Muscle layer of colon (tissue), 2 donors: ENCODE data around the gene RNF152.

ENCODE experiments used
- H3K27ac ChIP-seq: one replicate; pipeline ENCODE4 v1.7.0; 2013; ENCODE audit warnings: low read depth, mild to moderate bottlenecking, low read length, moderate library complexity
- H3K27me3 ChIP-seq, 2 donors: one replicate each; pipeline ENCODE4 v1.7.0; 2013; ENCODE audit warnings: low read length in 2 of 2, mild to moderate bottlenecking in 2 of 2; ENCODE audit not compliant: insufficient read depth in 2 of 2, control insufficient read depth in 1 of 2
- H3K36me3 ChIP-seq: one replicate; pipeline ENCODE4 v1.7.0; 2013; ENCODE audit warnings: mild to moderate bottlenecking, low read length; ENCODE audit not compliant: insufficient read depth
- H3K4me1 ChIP-seq: one replicate; pipeline ENCODE4 v1.7.0; 2013; ENCODE audit warnings: mild to moderate bottlenecking, low read length; ENCODE audit not compliant: insufficient read depth
- H3K4me3 ChIP-seq, 2 donors: one replicate each; pipeline ENCODE4 v1.7.0; 2013; ENCODE audit warnings: low read length in 2 of 2, low read depth in 1 of 2, mild to moderate bottlenecking in 1 of 2, moderate library complexity in 1 of 2
- H3K9ac ChIP-seq: one replicate; pipeline ENCODE4 v1.7.0; 2013; ENCODE audit warnings: low read length
- H3K9me3 ChIP-seq: one replicate; pipeline ENCODE4 v1.7.0; 2013; ENCODE audit warnings: mild to moderate bottlenecking, low read length
- donor health status: abdominal sarcoma.
- donor health status: Adenocarcinoma of cecum.

The RNF152 gene

GRCh38 chr18:61829108-61829507 lies 63.7 kb downstream of the RNF152 start:
- no peaks in the 10 kb centered on the region for H3K4me1 ChIP-seq

GRCh38 chr18:61827591-61827990 lies 65.2 kb downstream of the RNF152 start:
- no peak overlapping the region for H3K27ac ChIP-seq
- no peak overlapping the region for H3K9ac ChIP-seq
- no peaks in the 10 kb centered on the region for H3K36me3 ChIP-seq
- no peaks in the 10 kb centered on the region for H3K4me1 ChIP-seq
- H3K4me3 ChIP-seq = no peak overlapping the region
- H3K27me3 ChIP-seq = no peaks in the 10 kb centered on the region
- H3K9me3 ChIP-seq = no peaks in the 10 kb centered on the region

More at GRCh38 chr18:61829108-61829507, 63.7 kb downstream of the RNF152 start:
- no peak overlapping the region for H3K9ac ChIP-seq
- no peaks in the 10 kb centered on the region for H3K27me3 ChIP-seq
- no peaks in the 10 kb centered on the region for H3K36me3 ChIP-seq
- no peak overlapping the region for H3K4me3 ChIP-seq
- no peak overlapping the region for H3K27ac ChIP-seq
- H3K9me3 ChIP-seq = no peaks in the 10 kb centered on the region

- no peaks in the 10 kb centered on the region for H3K36me3 ChIP-seq
- no peaks in the 10 kb centered on the region for H3K9me3 ChIP-seq
- no peak overlapping the region for H3K4me3 ChIP-seq
- no peak overlapping the region for H3K27ac ChIP-seq
- no peaks in the 10 kb centered on the region for H3K27me3 ChIP-seq
- no peaks in the 10 kb centered on the region for H3K4me1 ChIP-seq
- H3K9ac ChIP-seq = no peak overlapping the region
Observed at GRCh38 chr18:61825386-61825785, 67.4 kb downstream of the RNF152 start.

- H3K4me1 ChIP-seq = no peaks in the 10 kb centered on the region
- no peaks in the 10 kb centered on the region for H3K9me3 ChIP-seq
- no peak overlapping the region for H3K27ac ChIP-seq
- H3K4me3 ChIP-seq = no peak overlapping the region
- H3K9ac ChIP-seq = no peak overlapping the region
- H3K27me3 ChIP-seq = no peaks in the 10 kb centered on the region
- no peaks in the 10 kb centered on the region for H3K36me3 ChIP-seq
Observed at GRCh38 chr18:61824733-61825363, 68.0 kb downstream of the RNF152 start.

GRCh38 chr18:61823595-61823994 lies 69.2 kb downstream of the RNF152 start:
- Histone ChIP-seq H3K4me3 (no peak overlapping the region), H3K27me3 (no peaks in the 10 kb centered on the region), H3K9ac (no peak overlapping the region), H3K4me1 (no peaks in the 10 kb centered on the region), H3K36me3 (no peaks in the 10 kb centered on the region), H3K9me3 (no peaks in the 10 kb centered on the region), H3K27ac (no peak overlapping the region)

- no peak overlapping the region for H3K27ac ChIP-seq
- no peak overlapping the region for H3K9ac ChIP-seq
- no peaks in the 10 kb centered on the region for H3K36me3 ChIP-seq
- no peaks in the 10 kb centered on the region for H3K9me3 ChIP-seq
- H3K4me3 ChIP-seq = no peak overlapping the region
- no peaks in the 10 kb centered on the region for H3K27me3 ChIP-seq
- H3K4me1 ChIP-seq = no peaks in the 10 kb centered on the region
Observed at GRCh38 chr18:61822879-61823278, 69.9 kb downstream of the RNF152 start.

- H3K36me3 ChIP-seq = no peaks in the 10 kb centered on the region
Observed at GRCh38 chr18:61821748-61822147, 71.1 kb downstream of the RNF152 start.

GRCh38 chr18:61820882-61821281 lies 71.9 kb downstream of the RNF152 start:
- H3K27me3 ChIP-seq = no peaks in the 10 kb centered on the region
- H3K9me3 ChIP-seq = no peaks in the 10 kb centered on the region
- no peak overlapping the region for H3K27ac ChIP-seq
- H3K4me1 ChIP-seq = no peaks in the 10 kb centered on the region
- no peak overlapping the region for H3K9ac ChIP-seq
- H3K4me3 ChIP-seq = no peak overlapping the region
- H3K36me3 ChIP-seq = peaks cover 5% of the 10 kb centered on the region

More at GRCh38 chr18:61821748-61822147, 71.1 kb downstream of the RNF152 start:
- Histone ChIP-seq H3K9ac (no peak overlapping the region), H3K27ac (no peak overlapping the region), H3K27me3 (no peaks in the 10 kb centered on the region), H3K9me3 (no peaks in the 10 kb centered on the region), H3K4me1 (no peaks in the 10 kb centered on the region), H3K4me3 (no peak overlapping the region)

- Histone ChIP-seq H3K27ac (no peak overlapping the region), H3K36me3 (peaks cover 11% of the 10 kb centered on the region), H3K4me1 (no peaks in the 10 kb centered on the region), H3K27me3 (no peaks in the 10 kb centered on the region), H3K9me3 (no peaks in the 10 kb centered on the region), H3K9ac (no peak overlapping the region), H3K4me3 (no peak overlapping the region)
Observed at GRCh38 chr18:61817086-61817485, 75.7 kb downstream of the RNF152 start.

- Histone ChIP-seq H3K36me3 (peaks cover 11% of the 10 kb centered on the region), H3K27me3 (no peaks in the 10 kb centered on the region)
Observed at GRCh38 chr18:61815885-61816470, 76.8 kb downstream of the RNF152 start.

GRCh38 chr18:61808286-61808685 lies 84.5 kb downstream of the RNF152 start:
- Histone ChIP-seq H3K36me3 (no peaks in the 10 kb centered on the region), H3K27me3 (no peaks in the 10 kb centered on the region), H3K4me1 (no peaks in the 10 kb centered on the region), H3K9ac (no peak overlapping the region), H3K27ac (no peak overlapping the region), H3K4me3 (no peak overlapping the region), H3K9me3 (no peaks in the 10 kb centered on the region)

More at GRCh38 chr18:61815885-61816470, 76.8 kb downstream of the RNF152 start:
- Histone ChIP-seq H3K4me1 (no peaks in the 10 kb centered on the region), H3K4me3 (no peak overlapping the region), H3K9ac (no peak overlapping the region), H3K9me3 (no peaks in the 10 kb centered on the region), H3K27ac (no peak overlapping the region)

- Histone ChIP-seq H3K9ac (no peak overlapping the region), H3K4me1 (no peaks in the 10 kb centered on the region), H3K4me3 (no peak overlapping the region), H3K27me3 (no peaks in the 10 kb centered on the region), H3K27ac (no peak overlapping the region), H3K36me3 (no peaks in the 10 kb centered on the region), H3K9me3 (no peaks in the 10 kb centered on the region)
Observed at GRCh38 chr18:61803393-61803792, 89.4 kb downstream of the RNF152 start.
